NCI-H774 (cell line): ENCODE results near the gene FRMPD2.
"Not testable (repeated sequence)": the region's sequence is repeated elsewhere in the genome, so short reads cannot be mapped to it uniquely, and the experiment has no call there.

Experiments
- DNase-seq: peaks from one replicate; lab custom pipeline; 2025; lab: John Stamatoyannopoulos, UW

The FRMPD2 gene

GRCh38 chr10:48232717-48233447 is 41.6 kb downstream of the FRMPD2 start:
- no peak for DNase-seq

GRCh38 chr10:48231699-48232315 is 42.7 kb downstream of the FRMPD2 start:
- no peak for DNase-seq

- DNase-seq = no peak
These were observed 43.3 kb downstream of the FRMPD2 start for GRCh38 chr10:48231178-48231577.

GRCh38 chr10:48227213-48227612 is 47.3 kb downstream of the FRMPD2 start:
- no peak for DNase-seq

- DNase-seq = no peak
These were observed 49.4 kb downstream of the FRMPD2 start for GRCh38 chr10:48224979-48225560.

- no peak for DNase-seq
These were observed 50.2 kb downstream of the FRMPD2 start for GRCh38 chr10:48224296-48224695.

GRCh38 chr10:48221814-48222213 is 52.7 kb downstream of the FRMPD2 start:
- DNase-seq = no peak

GRCh38 chr10:48221031-48221430 is 53.5 kb downstream of the FRMPD2 start:
- not testable (repeated sequence) for DNase-seq

GRCh38 chr10:48219194-48219593 is 55.3 kb downstream of the FRMPD2 start:
- DNase-seq = no peak

GRCh38 chr10:48216744-48217143 is 57.8 kb downstream of the FRMPD2 start:
- DNase-seq = no peak

GRCh38 chr10:48216204-48216505 is 58.3 kb downstream of the FRMPD2 start:
- no peak for DNase-seq

GRCh38 chr10:48215486-48216203 is 58.9 kb downstream of the FRMPD2 start:
- DNase-seq = peak; percentile 47

- DNase-seq = no peak
These were observed 59.6 kb downstream of the FRMPD2 start for GRCh38 chr10:48214716-48215485.

GRCh38 chr10:48213047-48213446 is 61.4 kb downstream of the FRMPD2 start:
- no peak for DNase-seq

GRCh38 chr10:48211777-48212176 is 62.7 kb downstream of the FRMPD2 start:
- no peak for DNase-seq

- no peak for DNase-seq
These were observed 63.5 kb downstream of the FRMPD2 start for GRCh38 chr10:48210966-48211365.

- no peak for DNase-seq
These were observed 64.1 kb downstream of the FRMPD2 start for GRCh38 chr10:48210391-48210790.

- DNase-seq = no peak
These were observed 65.3 kb downstream of the FRMPD2 start for GRCh38 chr10:48209241-48209640.

GRCh38 chr10:48207853-48208252 is 66.6 kb downstream of the FRMPD2 start:
- no peak for DNase-seq

GRCh38 chr10:48206482-48207250 is 67.8 kb downstream of the FRMPD2 start:
- no peak for DNase-seq

GRCh38 chr10:48205918-48206317 is 68.6 kb downstream of the FRMPD2 start:
- DNase-seq = no peak
